Breast epithelium (tissue), 4 donors: ENCODE results near the gene POU2F3. TPM values are rescaled to one million over a fixed set of nuclear protein-coding genes. Genes with fewer than 3 reads are reported as not detected.

Experiments
- DNase-seq, 2 donors: peaks; one replicate each; pipeline ENCODE4 v3.0.0-alpha.2; 2019; ENCODE audit warnings: low spot score in 2 of 2
- H3K27ac ChIP-seq, 2 donors: fragments of 200-600 bp; sonication (generic) in 1 of 2; one replicate each; pipeline ENCODE4 v1.5.1; 2016 to 2019; ENCODE audit warnings: mild to moderate bottlenecking in 1 of 2
- H3K27me3 ChIP-seq, 2 donors: fragments of 200-600 bp; sonication (generic) in 1 of 2; one replicate each; pipeline versions ENCODE4 v1.5.1 to v1.6.0; 2017 to 2019; ENCODE audit warnings: control low read depth in 1 of 2, mild to moderate bottlenecking in 1 of 2
- H3K36me3 ChIP-seq: fragments of 200-600 bp; one replicate; pipeline ENCODE4 v1.5.1; 2019
- H3K4me1 ChIP-seq, 2 donors: fragments of 200-600 bp; sonication (generic); one replicate each; pipeline ENCODE4 v1.5.1; 2016 to 2019; ENCODE audit warnings: control low read depth in 1 of 2
- H3K4me3 ChIP-seq, 3 donors: fragments of 200-600 bp; sonication (generic); 1 replicate in 2 of 3; 2 replicates in 1 of 3; pipeline ENCODE4 v1.5.1; 2016 to 2019; ENCODE audit warnings: mild to moderate bottlenecking in 3 of 3, moderate library complexity in 2 of 3
- H3K9me3 ChIP-seq, 2 donors: fragments of 200-600 bp; sonication (generic) in 1 of 2; one replicate each; pipeline ENCODE4 v1.5.1; 2016 to 2019; ENCODE audit warnings: control low read depth in 1 of 2
- POLR2A ChIP-seq: fragments of 450-650 bp; IDR thresholded peaks from one replicate; pipeline ENCODE4 v1.6.1; 2016; ENCODE audit warnings: antibody characterized with exemption, mild to moderate bottlenecking, moderate library complexity
- POLR2AphosphoS5 ChIP-seq, 3 donors: sonication (generic); formaldehyde crosslinking; IDR thresholded peaks; one replicate each; pipeline ENCODE4 v1.6.1; 2017; ENCODE audit warnings: antibody characterized with exemption in 3 of 3
- intact Hi-C: fragments of 100-400 bp; cut with DNase I; formaldehyde crosslinking; loops from one replicate; pipeline ENCODE4 v1.15.1; 2023; ENCODE audit warnings: low total_unique reads
- total RNA-seq, 3 donors: library from RNA; depleted of rRNA; stranded (reverse); fragments of >200 nt; gene quantifications; one replicate each; pipeline ENCODE4 v1.1.0, GENCODE V29; 2016
- TF ChIP-seq, protein P1 (sequence below), 3 donors: fragments of 450-650 bp; IDR thresholded peaks; one replicate each; pipeline ENCODE4 v1.5.1; 2016 to 2017; ENCODE audit warnings: antibody characterized with exemption in 3 of 3, mild to moderate bottlenecking in 3 of 3, moderate library complexity in 3 of 3

POU2F3 gene
- total RNA-seq, 3 donors from 2014 or later = 3.9 to 7.0 TPM; not detected in 1

GRCh38 chr11:120215634-120216033 is 24.3 kb upstream of the POU2F3 start:
- TF ChIP-seq POLR2AphosphoS5 (IDR thresholded peaks at IDR 0.05) (no peak), POLR2A (no peak)
- TF ChIP-seq, protein P1, sequence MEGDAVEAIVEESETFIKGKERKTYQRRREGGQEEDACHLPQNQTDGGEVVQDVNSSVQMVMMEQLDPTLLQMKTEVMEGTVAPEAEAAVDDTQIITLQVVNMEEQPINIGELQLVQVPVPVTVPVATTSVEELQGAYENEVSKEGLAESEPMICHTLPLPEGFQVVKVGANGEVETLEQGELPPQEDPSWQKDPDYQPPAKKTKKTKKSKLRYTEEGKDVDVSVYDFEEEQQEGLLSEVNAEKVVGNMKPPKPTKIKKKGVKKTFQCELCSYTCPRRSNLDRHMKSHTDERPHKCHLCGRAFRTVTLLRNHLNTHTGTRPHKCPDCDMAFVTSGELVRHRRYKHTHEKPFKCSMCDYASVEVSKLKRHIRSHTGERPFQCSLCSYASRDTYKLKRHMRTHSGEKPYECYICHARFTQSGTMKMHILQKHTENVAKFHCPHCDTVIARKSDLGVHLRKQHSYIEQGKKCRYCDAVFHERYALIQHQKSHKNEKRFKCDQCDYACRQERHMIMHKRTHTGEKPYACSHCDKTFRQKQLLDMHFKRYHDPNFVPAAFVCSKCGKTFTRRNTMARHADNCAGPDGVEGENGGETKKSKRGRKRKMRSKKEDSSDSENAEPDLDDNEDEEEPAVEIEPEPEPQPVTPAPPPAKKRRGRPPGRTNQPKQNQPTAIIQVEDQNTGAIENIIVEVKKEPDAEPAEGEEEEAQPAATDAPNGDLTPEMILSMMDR (IDR thresholded peaks at IDR 0.05) = no peak
- no peak for DNase-seq
- intact Hi-C loops = loop anchor here (5.0 kb wide), 1 partner anchor 33 kb away; no protein-coding TSS in a partner anchor
- no peaks in the 10 kb centered on the region for H3K27me3 ChIP-seq
- no peaks in the 10 kb centered on the region for H3K36me3 ChIP-seq
- no peaks in the 10 kb centered on the region for H3K9me3 ChIP-seq
- H3K27ac ChIP-seq = peak overlapping the region; percentile 67 to 82
- H3K4me1 ChIP-seq = peaks cover 0 to 21% of the 10 kb centered on the region in 2 donors
- peak overlapping the region in 1 of 3 donors; percentile 7 for H3K4me3 ChIP-seq

GRCh38 chr11:120216426-120217102 is 23.4 kb upstream of the POU2F3 start:
- Histone ChIP-seq H3K27me3 (no peaks in the 10 kb centered on the region), H3K9me3 (no peaks in the 10 kb centered on the region), H3K27ac (peak overlapping the region; percentile 67 to 82), H3K36me3 (no peaks in the 10 kb centered on the region), H3K4me1 (peaks cover 0 to 21% of the 10 kb centered on the region in 2 donors), H3K4me3 (peak overlapping the region in 1 of 3 donors; percentile 1)
- no peak for DNase-seq
- no peak for TF ChIP-seq POLR2AphosphoS5 (IDR thresholded peaks at IDR 0.05)
- TF ChIP-seq, protein P1 (IDR thresholded peaks at IDR 0.05) = no peak
- TF ChIP-seq POLR2A = no peak
- intact Hi-C loops = loop anchor here (5.0 kb wide), 1 partner anchor 34 kb away; no protein-coding TSS in a partner anchor

DNA sequence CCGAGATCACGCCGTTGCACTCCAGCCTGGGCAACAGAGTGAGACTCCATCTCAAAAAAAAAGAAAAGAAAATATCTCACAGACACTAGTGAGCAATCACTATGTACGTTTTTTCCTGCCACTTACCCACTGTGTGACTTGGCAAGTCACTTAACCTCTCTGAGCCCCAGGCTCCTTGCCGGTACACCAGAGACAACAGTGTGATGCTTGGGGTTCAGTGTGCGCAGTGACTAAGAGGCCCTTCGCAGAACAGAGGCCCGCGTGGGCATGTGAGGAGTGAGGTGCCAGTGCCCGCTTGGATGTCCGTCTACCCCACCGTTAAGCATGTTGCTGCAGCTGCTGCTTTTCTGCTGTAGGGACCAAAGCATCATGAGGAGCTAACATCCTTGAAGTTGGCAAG is 22.4 kb upstream of the POU2F3 start:
- Histone ChIP-seq H3K4me3 (no peak overlapping the region), H3K9me3 (no peaks in the 10 kb centered on the region), H3K4me1 (peaks cover 0 to 21% of the 10 kb centered on the region in 2 donors), H3K36me3 (no peaks in the 10 kb centered on the region), H3K27me3 (no peaks in the 10 kb centered on the region), H3K27ac (peak overlapping the region in 1 of 2 donors; percentile 82)
- intact Hi-C loops = loop anchor here (5.0 kb wide), 1 partner anchor 35 kb away; no protein-coding TSS in a partner anchor
- no peak for DNase-seq
- TF ChIP-seq POLR2AphosphoS5 (IDR thresholded peaks at IDR 0.05) = no peak
- TF ChIP-seq POLR2A = no peak
- TF ChIP-seq, protein P1 (IDR thresholded peaks at IDR 0.05) = no peak

- no peak for DNase-seq
- peak overlapping the region; percentile 60 to 82 for H3K27ac ChIP-seq
- no peaks in the 10 kb centered on the region for H3K9me3 ChIP-seq
- peaks cover 0 to 21% of the 10 kb centered on the region in 2 donors for H3K4me1 ChIP-seq
- H3K36me3 ChIP-seq = no peaks in the 10 kb centered on the region
- TF ChIP-seq, protein P1 (IDR thresholded peaks at IDR 0.05) = no peak
- TF ChIP-seq POLR2A (no peak), POLR2AphosphoS5 (IDR thresholded peaks at IDR 0.05) (no peak)
- peak overlapping the region in 1 of 3 donors; percentile 3 for H3K4me3 ChIP-seq
- H3K27me3 ChIP-seq = no peaks in the 10 kb centered on the region
- intact Hi-C loops = loop anchor here (5.0 kb wide), 1 partner anchor 36 kb away; no protein-coding TSS in a partner anchor
These were observed 21.8 kb upstream of the POU2F3 start for GRCh38 chr11:120217941-120218694.

DNA sequence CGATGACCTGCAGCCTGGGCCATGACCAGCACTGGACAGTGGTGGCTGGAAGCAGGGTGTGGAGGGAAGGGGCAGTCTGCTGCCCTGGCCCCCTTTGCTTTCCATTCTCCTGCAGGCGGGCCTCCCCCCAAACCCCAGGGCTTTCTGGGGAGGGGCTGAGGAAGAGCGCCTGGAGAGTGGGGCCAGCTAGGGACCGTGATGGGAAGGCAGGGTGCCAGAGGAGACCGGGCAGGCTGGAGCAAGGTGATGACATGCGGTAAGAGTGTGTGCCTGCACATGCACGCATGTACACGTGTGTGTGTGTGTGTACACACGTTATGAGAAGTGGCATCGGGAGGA is 21.3 kb upstream of the POU2F3 start:
- Histone ChIP-seq H3K9me3 (no peaks in the 10 kb centered on the region), H3K4me3 (peak overlapping the region in 1 of 3 donors; percentile 3), H3K27ac (peak overlapping the region; percentile 60 to 82), H3K36me3 (no peaks in the 10 kb centered on the region), H3K27me3 (no peaks in the 10 kb centered on the region), H3K4me1 (peaks cover 0 to 21% of the 10 kb centered on the region in 2 donors)
- DNase-seq = no peak
- TF ChIP-seq POLR2A = no peak
- TF ChIP-seq POLR2AphosphoS5 (IDR thresholded peaks at IDR 0.05) = no peak
- TF ChIP-seq, protein P1 (IDR thresholded peaks at IDR 0.05) = no peak
- intact Hi-C loops = loop anchor here (5.0 kb wide), 1 partner anchor 36 kb away; no protein-coding TSS in a partner anchor
